Measurements from ENCODE around the gene KIF17. TPM values are rescaled to one million over a fixed set of nuclear protein-coding genes. Genes with fewer than 3 reads are reported as not detected.

Gene KIF17
- total and polyA plus RNA-seq, 9 donors = 0.56 to 6.2 (median 2.2) TPM

DNA sequence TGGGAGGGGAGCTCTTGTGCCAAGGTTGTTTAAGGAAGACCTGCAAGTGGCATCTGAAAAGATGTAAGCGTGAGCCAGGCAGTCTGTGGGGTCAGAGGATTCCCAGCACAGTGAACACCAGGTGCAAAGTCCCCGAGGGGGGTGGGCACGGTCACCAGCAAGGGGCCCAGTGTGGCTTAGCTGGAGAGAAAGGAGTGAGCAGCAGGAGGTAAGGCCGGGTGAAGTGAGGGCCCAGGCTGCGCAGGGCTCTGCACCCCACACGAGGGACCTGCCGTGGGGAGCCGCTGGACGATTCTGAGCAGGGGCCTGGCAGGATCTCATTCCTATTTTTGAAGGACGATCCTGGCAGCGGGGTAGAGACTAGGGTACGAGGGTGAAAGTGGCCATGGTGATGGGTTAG is 60.8 kb downstream of the KIF17 start:
- no peaks in the 10 kb centered on the region for H3K9me3 ChIP-seq
- TF ChIP-seq EP300 (IDR thresholded peaks at IDR 0.05) = no peak
- H3K4me3 ChIP-seq = no peak overlapping the region
- peaks cover 3% of the 10 kb centered on the region for H3K36me3 ChIP-seq
- no peak for DNase-seq
- H3K27me3 ChIP-seq = no peaks in the 10 kb centered on the region
- 84 to 87% (median 85%) methylated on average over 12 of the region's 12 CpGs for WGBS, 3 donors
- H3K27ac ChIP-seq = no peak overlapping the region
- H3K4me1 ChIP-seq (ENCODE audit: insufficient read depth) = peaks cover 6% of the 10 kb centered on the region
- intact Hi-C loops (cut with DNase I) = no loop called here

DNA sequence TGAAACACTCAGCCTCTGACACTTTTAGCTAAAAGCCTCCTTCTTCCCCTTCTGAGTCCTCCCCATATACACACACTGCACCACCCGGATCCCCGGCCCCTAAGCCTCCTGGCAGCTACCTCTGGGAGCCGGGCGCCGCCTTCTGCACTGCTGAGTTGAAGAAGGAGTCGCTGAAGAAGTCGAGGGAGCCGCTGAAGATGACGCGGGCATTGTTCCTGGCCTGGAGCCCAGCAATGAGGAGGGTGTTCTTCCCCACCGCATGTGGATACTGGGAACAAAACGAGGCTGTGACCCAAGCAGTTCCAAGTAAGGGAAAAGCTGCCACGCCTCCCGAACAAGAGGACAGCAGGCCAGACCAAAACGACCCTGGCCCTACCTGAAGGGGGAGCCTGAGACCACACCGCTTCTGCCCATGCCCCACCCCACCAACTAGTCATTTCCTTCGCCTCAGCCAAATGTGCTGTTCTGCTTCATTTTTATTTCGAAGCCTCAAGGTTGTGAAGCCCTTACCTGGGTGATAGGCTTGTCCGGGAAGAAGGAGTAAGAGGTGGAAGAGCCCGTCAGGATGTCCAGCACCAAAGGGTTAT is 63.6 kb downstream of the KIF17 start:
- H3K9me3 ChIP-seq = no peaks in the 10 kb centered on the region
- 61 to 74% (median 66%) methylated on average over 20 of the region's 20 CpGs for WGBS, 3 donors
- H3K4me1 ChIP-seq (ENCODE audit: insufficient read depth) = no peaks in the 10 kb centered on the region
- intact Hi-C loops (cut with DNase I) = no loop called here
- H3K4me3 ChIP-seq = no peak overlapping the region
- H3K36me3 ChIP-seq = peaks cover 3% of the 10 kb centered on the region
- TF ChIP-seq EP300 (IDR thresholded peaks at IDR 0.05) (no peak), POLR2A (IDR thresholded peaks at IDR 0.05) (no peak)
- TF ChIP-seq, protein P1, sequence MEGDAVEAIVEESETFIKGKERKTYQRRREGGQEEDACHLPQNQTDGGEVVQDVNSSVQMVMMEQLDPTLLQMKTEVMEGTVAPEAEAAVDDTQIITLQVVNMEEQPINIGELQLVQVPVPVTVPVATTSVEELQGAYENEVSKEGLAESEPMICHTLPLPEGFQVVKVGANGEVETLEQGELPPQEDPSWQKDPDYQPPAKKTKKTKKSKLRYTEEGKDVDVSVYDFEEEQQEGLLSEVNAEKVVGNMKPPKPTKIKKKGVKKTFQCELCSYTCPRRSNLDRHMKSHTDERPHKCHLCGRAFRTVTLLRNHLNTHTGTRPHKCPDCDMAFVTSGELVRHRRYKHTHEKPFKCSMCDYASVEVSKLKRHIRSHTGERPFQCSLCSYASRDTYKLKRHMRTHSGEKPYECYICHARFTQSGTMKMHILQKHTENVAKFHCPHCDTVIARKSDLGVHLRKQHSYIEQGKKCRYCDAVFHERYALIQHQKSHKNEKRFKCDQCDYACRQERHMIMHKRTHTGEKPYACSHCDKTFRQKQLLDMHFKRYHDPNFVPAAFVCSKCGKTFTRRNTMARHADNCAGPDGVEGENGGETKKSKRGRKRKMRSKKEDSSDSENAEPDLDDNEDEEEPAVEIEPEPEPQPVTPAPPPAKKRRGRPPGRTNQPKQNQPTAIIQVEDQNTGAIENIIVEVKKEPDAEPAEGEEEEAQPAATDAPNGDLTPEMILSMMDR (IDR thresholded peaks at IDR 0.05) = no peak
- H3K27ac ChIP-seq = no peak overlapping the region
- H3K27me3 ChIP-seq = no peaks in the 10 kb centered on the region
- peak in 1 of 5 donors; percentile 57 for DNase-seq

DNA sequence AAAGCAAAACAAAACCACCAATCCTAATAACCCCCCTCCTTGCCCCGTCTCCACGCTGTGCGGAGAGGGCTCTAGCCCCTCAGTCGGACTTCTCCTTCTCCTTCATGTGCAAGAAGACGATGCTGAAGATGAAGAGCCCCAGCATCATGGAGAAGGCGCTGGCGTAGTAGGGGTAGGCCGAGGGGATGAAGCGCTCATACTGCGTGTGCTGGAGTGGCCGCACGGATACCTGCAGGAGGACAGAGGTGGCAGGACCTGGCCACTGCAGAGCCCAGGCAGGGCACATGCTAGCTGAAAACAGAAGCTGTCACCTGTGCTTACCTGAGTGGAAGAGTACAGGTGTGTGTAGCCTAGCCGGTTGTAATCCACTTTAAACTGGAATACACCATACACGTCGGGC is 65.5 kb downstream of the KIF17 start:
- no peak overlapping the region for H3K4me3 ChIP-seq
- DNase-seq = no peak
- no peaks in the 10 kb centered on the region for H3K9me3 ChIP-seq
- no peaks in the 10 kb centered on the region for H3K27me3 ChIP-seq
- H3K27ac ChIP-seq = no peak overlapping the region
- peaks cover 3% of the 10 kb centered on the region for H3K36me3 ChIP-seq
- TF ChIP-seq, protein P1 (IDR thresholded peaks at IDR 0.05) = no peak
- no peak for TF ChIP-seq POLR2A (IDR thresholded peaks at IDR 0.05)
- no peak for TF ChIP-seq EP300 (IDR thresholded peaks at IDR 0.05)
- intact Hi-C loops (cut with DNase I) = no loop called here
- WGBS, 3 donors = 90 to 96% (median 93%) methylated on average over 15 of the region's 15 CpGs
- no peaks in the 10 kb centered on the region for H3K4me1 ChIP-seq (ENCODE audit: insufficient read depth)

DNA sequence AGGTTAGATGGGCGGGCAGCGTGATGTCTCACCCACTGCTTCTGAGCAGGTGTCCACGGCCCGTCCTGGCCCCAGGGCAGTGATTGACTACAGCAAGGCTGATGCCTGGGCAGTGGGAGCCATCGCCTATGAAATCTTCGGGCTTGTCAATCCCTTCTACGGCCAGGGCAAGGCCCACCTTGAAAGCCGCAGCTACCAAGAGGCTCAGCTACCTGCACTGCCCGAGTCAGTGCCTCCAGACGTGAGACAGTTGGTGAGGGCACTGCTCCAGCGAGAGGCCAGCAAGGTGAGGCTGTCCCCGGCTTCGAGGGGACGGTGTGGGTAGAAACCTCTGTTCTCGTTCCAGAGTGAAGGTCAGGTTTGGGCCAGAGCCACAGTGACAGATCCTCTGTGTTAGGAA is 68.9 kb downstream of the KIF17 start:
- WGBS, 3 donors = 84 to 90% (median 86%) methylated on average over 15 of the region's 15 CpGs

DNA sequence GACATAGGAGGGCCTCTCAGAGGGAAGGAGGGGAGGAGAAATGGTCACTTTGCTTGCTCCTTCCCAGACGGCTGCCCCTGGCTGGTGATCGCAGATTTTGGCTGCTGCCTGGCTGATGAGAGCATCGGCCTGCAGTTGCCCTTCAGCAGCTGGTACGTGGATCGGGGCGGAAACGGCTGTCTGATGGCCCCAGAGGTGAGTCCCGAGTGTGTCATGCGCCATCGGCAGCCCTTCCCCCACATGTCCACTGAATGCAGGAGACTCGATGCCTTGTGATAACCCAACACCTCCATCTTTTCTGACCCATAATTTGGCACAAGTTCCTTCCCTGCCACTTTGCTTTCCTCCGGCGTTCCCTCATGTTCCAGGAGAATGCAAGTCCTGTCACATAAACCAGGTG is 69.4 kb downstream of the KIF17 start:
- intact Hi-C loops (cut with DNase I) = no loop called here
- no peak for DNase-seq
- TF ChIP-seq, protein P1 (IDR thresholded peaks at IDR 0.05) = no peak
- no peak for TF ChIP-seq EP300 (IDR thresholded peaks at IDR 0.05)
- TF ChIP-seq POLR2A (IDR thresholded peaks at IDR 0.05) = no peak
- no peak overlapping the region for H3K4me3 ChIP-seq
- 78 to 81% (median 80%) methylated on average over 13 of the region's 13 CpGs for WGBS, 3 donors
- H3K9me3 ChIP-seq = no peaks in the 10 kb centered on the region
- no peak overlapping the region for H3K27ac ChIP-seq
- H3K36me3 ChIP-seq = peaks cover 1% of the 10 kb centered on the region
- H3K27me3 ChIP-seq = no peaks in the 10 kb centered on the region
- H3K4me1 ChIP-seq (ENCODE audit: insufficient read depth) = no peaks in the 10 kb centered on the region

More for the DNA sequence above, 68.9 kb downstream of the KIF17 start:
- H3K4me1 ChIP-seq (ENCODE audit: insufficient read depth) = no peaks in the 10 kb centered on the region
- no peaks in the 10 kb centered on the region for H3K27me3 ChIP-seq
- H3K36me3 ChIP-seq = peaks cover 3% of the 10 kb centered on the region
- H3K27ac ChIP-seq = no peak overlapping the region
- H3K4me3 ChIP-seq = no peak overlapping the region
- DNase-seq = no peak
- intact Hi-C loops (cut with DNase I) = no loop called here
- TF ChIP-seq POLR2A (IDR thresholded peaks at IDR 0.05) (no peak), EP300 (IDR thresholded peaks at IDR 0.05) (no peak)
- TF ChIP-seq, protein P1 (IDR thresholded peaks at IDR 0.05) = no peak
- no peaks in the 10 kb centered on the region for H3K9me3 ChIP-seq
